ENCODE measurements around the gene FGF4.

FGF4 gene

GRCh38 chr11:69821511-69822040 lies 46.4 kb upstream of the FGF4 start:
- no peaks in the 10 kb centered on the region for H3K36me3 ChIP-seq (ENCODE audit: insufficient read depth, low read length)
- H3K4me3 ChIP-seq (ENCODE audit: low read depth in 1 of 2, low read length in 2 of 2): no peak overlapping the region
- H3K4me2 ChIP-seq (ENCODE audit: insufficient read depth, low read length): no peak overlapping the region
- H2AFZ ChIP-seq (ENCODE audit: low read depth, low read length): no peak overlapping the region
- no peaks in the 10 kb centered on the region for H3K9me3 ChIP-seq (ENCODE audit: insufficient read depth, low read length, severe bottlenecking)
- no peak for DNase-seq
- no peak overlapping the region for H3K9ac ChIP-seq (ENCODE audit: low read depth, low read length)
- H3K27me3 ChIP-seq (ENCODE audit: insufficient read depth, low read length, poor library complexity): no peaks in the 10 kb centered on the region
- no peaks in the 10 kb centered on the region for H3K79me2 ChIP-seq (ENCODE audit: insufficient read depth, low read length)
- no peak for ATAC-seq (ENCODE audit: insufficient read depth, low read depth)
- TF ChIP-seq CTCF (IDR thresholded peaks at IDR 0.05; ENCODE audit: borderline replicate concordance, extremely low read depth, low read length, poor library complexity, severe bottlenecking) (no peak), EZH2 (IDR thresholded peaks at IDR 0.05; ENCODE audit: borderline replicate concordance, low read depth, low read length, severe bottlenecking) (no peak)
- no peak overlapping the region for H3K27ac ChIP-seq (ENCODE audit: low read length)
- H3K4me1 ChIP-seq (ENCODE audit: insufficient read depth, low read length): no peaks in the 10 kb centered on the region
- no peaks in the 10 kb centered on the region; the same call in 1 of the 2 replicates for H4K20me1 ChIP-seq (ENCODE audit: insufficient read depth, low read length)

GRCh38 chr11:69820441-69820840 lies 45.3 kb upstream of the FGF4 start:
- Histone ChIP-seq H4K20me1 (ENCODE audit: insufficient read depth, low read length) (no peaks in the 10 kb centered on the region; the same call in 1 of the 2 replicates), H3K79me2 (ENCODE audit: insufficient read depth, low read length) (no peaks in the 10 kb centered on the region), H3K4me3 (ENCODE audit: low read depth in 1 of 2, low read length in 2 of 2) (no peak overlapping the region), H3K36me3 (ENCODE audit: insufficient read depth, low read length) (no peaks in the 10 kb centered on the region), H3K27me3 (ENCODE audit: insufficient read depth, low read length, poor library complexity) (no peaks in the 10 kb centered on the region), H3K9me3 (ENCODE audit: insufficient read depth, low read length, severe bottlenecking) (no peaks in the 10 kb centered on the region), H3K9ac (ENCODE audit: low read depth, low read length) (no peak overlapping the region), H3K4me2 (ENCODE audit: insufficient read depth, low read length) (no peak overlapping the region), H3K27ac (ENCODE audit: low read length) (no peak overlapping the region), H2AFZ (ENCODE audit: low read depth, low read length) (no peak overlapping the region), H3K4me1 (ENCODE audit: insufficient read depth, low read length) (no peaks in the 10 kb centered on the region)
- no peak for DNase-seq
- no peak for TF ChIP-seq EZH2 (IDR thresholded peaks at IDR 0.05; ENCODE audit: borderline replicate concordance, low read depth, low read length, severe bottlenecking)
- TF ChIP-seq CTCF (IDR thresholded peaks at IDR 0.05; ENCODE audit: borderline replicate concordance, extremely low read depth, low read length, poor library complexity, severe bottlenecking): no peak
- no peak for ATAC-seq (ENCODE audit: insufficient read depth, low read depth)

- DNase-seq (no peak), ATAC-seq (ENCODE audit: insufficient read depth, low read depth) (no peak)
- Histone ChIP-seq H3K4me1 (ENCODE audit: insufficient read depth, low read length) (no peaks in the 10 kb centered on the region), H4K20me1 (ENCODE audit: insufficient read depth, low read length) (no peaks in the 10 kb centered on the region; the same call in 1 of the 2 replicates), H3K27me3 (ENCODE audit: insufficient read depth, low read length, poor library complexity) (no peaks in the 10 kb centered on the region), H3K79me2 (ENCODE audit: insufficient read depth, low read length) (no peaks in the 10 kb centered on the region), H3K27ac (ENCODE audit: low read length) (no peak overlapping the region), H2AFZ (ENCODE audit: low read depth, low read length) (no peak overlapping the region), H3K9ac (ENCODE audit: low read depth, low read length) (no peak overlapping the region), H3K36me3 (ENCODE audit: insufficient read depth, low read length) (no peaks in the 10 kb centered on the region), H3K9me3 (ENCODE audit: insufficient read depth, low read length, severe bottlenecking) (no peaks in the 10 kb centered on the region), H3K4me2 (ENCODE audit: insufficient read depth, low read length) (no peak overlapping the region), H3K4me3 (ENCODE audit: low read depth in 1 of 2, low read length in 2 of 2) (no peak overlapping the region)
- TF ChIP-seq EZH2 (IDR thresholded peaks at IDR 0.05; ENCODE audit: borderline replicate concordance, low read depth, low read length, severe bottlenecking) (no peak), CTCF (IDR thresholded peaks at IDR 0.05; ENCODE audit: borderline replicate concordance, extremely low read depth, low read length, poor library complexity, severe bottlenecking) (no peak)
Observed at GRCh38 chr11:69819541-69820070, 44.5 kb upstream of the FGF4 start.

All from DND-41 (cell line).